ENCODE results near the gene WDR53. TPM values are rescaled to one million over a fixed set of nuclear protein-coding genes. Genes with fewer than 3 reads are reported as not detected.
"Not testable (repeated sequence)": the region's sequence is repeated elsewhere in the genome, so short reads cannot be mapped to it uniquely, and the experiment has no call there.

The WDR53 gene
- 10.9 TPM for total RNA-seq (2013)
- polyA plus RNA-seq (1 to 10 TPM; 4.1 to 6.7 (median 5.3) TPM), polyA minus RNA-seq (1.9 and 4.4 TPM in 2 replicates), total RNA-seq (1.3 to 3.8 (median 1.8) reads per million in 11 experiments)

- Mint-ChIP-seq H3K4me3 (peak within 1 kb of the TSS; percentile 93 to 97), H3K9me3 (no peaks in the 10 kb centered on the region), H3K36me3 (peaks cover 9 to 20% of the 10 kb centered on the region in 2 donors), H3K27ac (peak within 1 kb of the TSS; percentile 90 to 97 (median 94)), H3K27me3 (ENCODE audit: low read depth in 3 of 3) (no peaks in the 10 kb centered on the region), H3K4me1 (peaks cover 32% of the 10 kb centered on the region)
- Histone ChIP-seq H4K20me1 (ENCODE audit: insufficient read depth, low read length) (peaks cover 11% of the 10 kb centered on the region), H3K27me3 (ENCODE audit: control insufficient read depth in 2 of 2, insufficient read depth in 2 of 2, low read length in 2 of 2) (no peaks in the 10 kb centered on the region), H3K4me1 (ENCODE audit: control insufficient read depth in 1 of 2, insufficient read depth in 2 of 2, low read length in 2 of 2) (peaks cover 30 to 53% of the 10 kb centered on the region in 2 donors), H2AFZ (ENCODE audit: insufficient read depth, low read depth, low read length, poor library complexity, severe bottlenecking) (peak within 1 kb of the TSS; percentile 96), H3K79me2 (ENCODE audit: insufficient read depth, low read length) (peaks cover 86% of the 10 kb centered on the region), H3K27ac (ENCODE audit: low read depth in 1 of 2, low read length in 2 of 2) (peak within 1 kb of the TSS; percentile 66 to 94), H3K36me3 (replicated peaks in 1 of 2; ENCODE audit: control insufficient read depth in 1 of 2, insufficient read depth in 2 of 2, low read length in 2 of 2) (peaks cover 6 to 14% of the 10 kb centered on the region in 2 donors), H3K4me2 (replicated peaks; ENCODE audit: extremely low read depth, low read length, poor library complexity, severe bottlenecking) (peak within 1 kb of the TSS; percentile 99), H3K9ac (ENCODE audit: insufficient read depth, low read length, poor library complexity, severe bottlenecking) (peak within 1 kb of the TSS; percentile 83), H3K9me3 (replicated peaks in 1 of 2; ENCODE audit: control insufficient read depth in 1 of 2, insufficient read depth in 1 of 2, low read length in 2 of 2) (no peaks in the 10 kb centered on the region), H3K4me3 (replicated peaks in 1 of 3; ENCODE audit: low read depth in 2 of 3, low read length in 3 of 3) (peak within 1 kb of the TSS; percentile 74 to 98 (median 98))
- peak; percentile 89 to 93 (median 91) for DNase-seq
- under 1% methylated on average over 87 of the region's 87 CpGs for WGBS (ENCODE audit: insufficient coverage)
- intact Hi-C loops (cut with micrococcal nuclease) = loop anchor here in 1 of 2 donors (5.0 kb wide), 1 partner anchor 374 kb away; the partner anchor contains the start of gene NCBP2
- TF ChIP-seq CTCF (IDR thresholded peaks at IDR 0.05) = no peak
Measured at GRCh38 chr3:196568246-196569002, at the start of gene WDR53, which contains the start of gene FBXO45. Gene WDR53 (minus strand): TSS chr3:196568554. CDS start chr3:196561475, 7,079 bp downstream. Gene FBXO45 (plus strand): TSS chr3:196568660. CDS start chr3:196568985, 325 bp downstream.

GRCh38 chr3:196617256-196617655 is 48.9 kb upstream of the WDR53 start:
- Histone ChIP-seq H3K36me3 (replicated peaks in 1 of 2; ENCODE audit: control insufficient read depth in 1 of 2, insufficient read depth in 2 of 2, low read length in 2 of 2) (no peaks in the 10 kb centered on the region), H3K4me1 (ENCODE audit: control insufficient read depth in 1 of 2, insufficient read depth in 2 of 2, low read length in 2 of 2) (peaks cover 62 to 67% of the 10 kb centered on the region in 2 donors), H4K20me1 (ENCODE audit: insufficient read depth, low read length) (no peaks in the 10 kb centered on the region), H3K27me3 (ENCODE audit: control insufficient read depth in 2 of 2, insufficient read depth in 2 of 2, low read length in 2 of 2) (no peaks in the 10 kb centered on the region), H3K9ac (ENCODE audit: insufficient read depth, low read length, poor library complexity, severe bottlenecking) (no peak overlapping the region), H3K9me3 (replicated peaks in 1 of 2; ENCODE audit: control insufficient read depth in 1 of 2, insufficient read depth in 1 of 2, low read length in 2 of 2) (no peaks in the 10 kb centered on the region), H3K79me2 (ENCODE audit: insufficient read depth, low read length) (peaks cover 21% of the 10 kb centered on the region), H2AFZ (ENCODE audit: insufficient read depth, low read depth, low read length, poor library complexity, severe bottlenecking) (peak overlapping the region; percentile 38), H3K4me3 (replicated peaks in 1 of 3; ENCODE audit: low read depth in 2 of 3, low read length in 3 of 3) (peak overlapping the region in 1 of 3 experiments; percentile 14), H3K4me2 (replicated peaks; ENCODE audit: extremely low read depth, low read length, poor library complexity, severe bottlenecking) (peak overlapping the region; percentile 13), H3K27ac (ENCODE audit: low read depth in 1 of 2, low read length in 2 of 2) (peak overlapping the region in 1 of 2 donors; percentile 81)
- H3K27ac Mint-ChIP-seq = peak overlapping the region; percentile 15 to 88 (median 80)
- WGBS (ENCODE audit: insufficient coverage) = no CpG with 5 or more reads among the region's 5 CpGs
- peaks cover 60% of the 10 kb centered on the region for H3K4me1 Mint-ChIP-seq
- no peak overlapping the region for H3K4me3 Mint-ChIP-seq
- peak; percentile 48 to 69 (median 61) for DNase-seq
- peaks cover 0 to 9% of the 10 kb centered on the region in 2 donors for H3K36me3 Mint-ChIP-seq
- peaks cover 0 to 3% (median 0%) of the 10 kb centered on the region in 7 donors for H3K9me3 Mint-ChIP-seq
- intact Hi-C loops (cut with micrococcal nuclease) = no loop called here
- no peak for TF ChIP-seq CTCF (IDR thresholded peaks at IDR 0.05)
- peaks cover 0 to 2% (median 0%) of the 10 kb centered on the region in 3 donors for H3K27me3 Mint-ChIP-seq (ENCODE audit: low read depth in 3 of 3)

DNA sequence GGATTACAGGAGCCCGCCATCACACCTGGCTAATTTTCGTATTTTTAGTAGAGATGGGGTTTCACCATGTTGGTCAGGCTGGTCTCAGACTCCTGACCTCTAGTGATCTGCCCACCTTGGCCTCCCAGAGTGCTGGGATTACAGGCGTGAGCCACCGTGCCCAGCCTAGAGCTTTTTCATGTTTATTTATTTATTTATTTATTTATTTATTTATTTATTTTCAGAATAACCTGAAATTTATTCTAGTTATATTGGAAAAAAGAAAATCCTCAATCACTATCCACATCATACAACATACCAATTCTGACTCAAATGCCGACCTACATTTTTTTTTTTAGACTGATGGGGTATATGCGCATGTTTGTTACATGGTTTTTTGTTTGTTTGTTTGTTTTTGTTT is 46.9 kb upstream of the WDR53 start:
- peaks cover 54 to 59% of the 10 kb centered on the region in 2 donors for H3K4me1 ChIP-seq (ENCODE audit: control insufficient read depth in 1 of 2, insufficient read depth in 2 of 2, low read length in 2 of 2)
- H3K27me3 ChIP-seq (ENCODE audit: control insufficient read depth in 2 of 2, insufficient read depth in 2 of 2, low read length in 2 of 2); DNase-seq; H3K27ac ChIP-seq (ENCODE audit: low read depth in 1 of 2, low read length in 2 of 2); H3K9ac ChIP-seq (ENCODE audit: insufficient read depth, low read length, poor library complexity, severe bottlenecking); H3K27ac Mint-ChIP-seq; H4K20me1 ChIP-seq (ENCODE audit: insufficient read depth, low read length); H3K4me2 ChIP-seq (replicated peaks; ENCODE audit: extremely low read depth, low read length, poor library complexity, severe bottlenecking); H3K9me3 ChIP-seq (replicated peaks in 1 of 2; ENCODE audit: control insufficient read depth in 1 of 2, insufficient read depth in 1 of 2, low read length in 2 of 2); H3K36me3 Mint-ChIP-seq; H3K36me3 ChIP-seq (replicated peaks in 1 of 2; ENCODE audit: control insufficient read depth in 1 of 2, insufficient read depth in 2 of 2, low read length in 2 of 2); H3K27me3 Mint-ChIP-seq (ENCODE audit: low read depth in 3 of 3); H3K4me3 ChIP-seq (replicated peaks in 1 of 3; ENCODE audit: low read depth in 2 of 3, low read length in 3 of 3); H3K9me3 Mint-ChIP-seq; H2AFZ ChIP-seq (ENCODE audit: insufficient read depth, low read depth, low read length, poor library complexity, severe bottlenecking); H3K4me3 Mint-ChIP-seq; intact Hi-C loops (cut with micrococcal nuclease): not testable (repeated sequence)
- H3K4me1 Mint-ChIP-seq = peaks cover 52% of the 10 kb centered on the region
- peaks cover 10% of the 10 kb centered on the region for H3K79me2 ChIP-seq (ENCODE audit: insufficient read depth, low read length)
- no CpG with 5 or more reads among the region's 6 CpGs for WGBS (ENCODE audit: insufficient coverage)

Measured in CD14-positive monocyte (primary cell).